Regular cardiac myocyte (primary cell): Measurements from ENCODE around the gene STK11. TPM values are rescaled to one million over a fixed set of nuclear protein-coding genes. Genes with fewer than 3 reads are reported as not detected.

Source experiments
- total RNA-seq: library from RNA; depleted of rRNA; stranded (reverse); fragments of >200 nt; gene quantifications from 2 replicates; pipeline ENCODE4 v1.2.3, GENCODE V29; 2014

STK11 gene, protein sequence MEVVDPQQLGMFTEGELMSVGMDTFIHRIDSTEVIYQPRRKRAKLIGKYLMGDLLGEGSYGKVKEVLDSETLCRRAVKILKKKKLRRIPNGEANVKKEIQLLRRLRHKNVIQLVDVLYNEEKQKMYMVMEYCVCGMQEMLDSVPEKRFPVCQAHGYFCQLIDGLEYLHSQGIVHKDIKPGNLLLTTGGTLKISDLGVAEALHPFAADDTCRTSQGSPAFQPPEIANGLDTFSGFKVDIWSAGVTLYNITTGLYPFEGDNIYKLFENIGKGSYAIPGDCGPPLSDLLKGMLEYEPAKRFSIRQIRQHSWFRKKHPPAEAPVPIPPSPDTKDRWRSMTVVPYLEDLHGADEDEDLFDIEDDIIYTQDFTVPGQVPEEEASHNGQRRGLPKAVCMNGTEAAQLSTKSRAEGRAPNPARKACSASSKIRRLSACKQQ
- 82.9 and 101 TPM in 2 replicates for total RNA-seq

GRCh38 chr19:1205114-1206099 is at the start of gene STK11:
STK11 (plus strand) TSS chr19:1205778; CDS start chr19:1206914, 1,136 bp downstream.

DNA sequence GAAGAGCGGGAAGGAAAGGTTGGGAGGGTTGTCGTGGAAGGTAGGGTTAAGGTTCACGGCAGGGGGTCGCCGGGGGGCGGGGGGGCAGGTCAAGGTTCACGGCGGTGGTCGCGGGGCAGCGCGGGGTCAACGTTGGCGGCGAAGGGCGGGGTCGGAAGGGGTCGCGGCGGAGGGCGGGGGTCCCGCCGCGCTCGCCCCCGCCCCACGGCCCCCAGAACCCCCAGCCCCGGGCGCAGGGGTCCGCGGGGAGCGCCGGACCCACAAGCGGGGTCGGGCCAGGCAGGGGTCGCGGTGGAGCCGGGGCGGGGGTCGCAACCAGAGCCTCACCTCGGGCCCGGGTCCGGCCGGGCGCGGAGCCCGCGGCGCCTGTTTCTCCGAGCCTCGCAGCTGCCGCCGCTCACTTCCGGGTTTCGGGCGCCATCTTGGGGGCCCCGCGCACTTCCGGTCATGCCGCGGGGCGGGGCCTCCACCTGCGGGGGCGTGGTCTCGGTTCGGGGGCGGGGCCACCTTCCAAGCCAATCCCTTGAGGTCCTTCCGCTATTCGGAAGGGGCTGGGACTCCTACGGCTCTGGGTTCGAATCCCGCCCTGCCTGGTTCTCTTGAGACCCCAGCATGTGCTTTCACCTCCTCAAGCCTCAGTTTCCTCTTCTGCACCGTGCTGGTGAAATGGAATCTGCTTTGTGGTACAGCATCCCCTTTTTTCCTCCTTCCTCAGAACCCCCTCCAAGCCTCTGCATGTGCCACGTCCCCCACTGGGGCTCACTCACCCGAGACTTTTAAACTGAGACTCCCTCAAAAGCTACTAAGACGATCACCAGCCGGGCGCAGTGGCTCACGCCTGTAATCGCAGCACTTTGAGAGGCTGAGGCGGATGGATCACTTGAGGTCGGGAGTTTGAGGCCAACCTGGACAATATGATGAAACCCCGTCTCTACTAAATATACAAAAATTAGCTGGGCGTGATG is 31.5 kb upstream of the STK11 start, which contains the start of gene SBNO2:
SBNO2 (minus strand) TSS at position 424 of the 965 bp plus-strand sequence. CDS start 19,992 bp downstream, outside the sequence.

DNA sequence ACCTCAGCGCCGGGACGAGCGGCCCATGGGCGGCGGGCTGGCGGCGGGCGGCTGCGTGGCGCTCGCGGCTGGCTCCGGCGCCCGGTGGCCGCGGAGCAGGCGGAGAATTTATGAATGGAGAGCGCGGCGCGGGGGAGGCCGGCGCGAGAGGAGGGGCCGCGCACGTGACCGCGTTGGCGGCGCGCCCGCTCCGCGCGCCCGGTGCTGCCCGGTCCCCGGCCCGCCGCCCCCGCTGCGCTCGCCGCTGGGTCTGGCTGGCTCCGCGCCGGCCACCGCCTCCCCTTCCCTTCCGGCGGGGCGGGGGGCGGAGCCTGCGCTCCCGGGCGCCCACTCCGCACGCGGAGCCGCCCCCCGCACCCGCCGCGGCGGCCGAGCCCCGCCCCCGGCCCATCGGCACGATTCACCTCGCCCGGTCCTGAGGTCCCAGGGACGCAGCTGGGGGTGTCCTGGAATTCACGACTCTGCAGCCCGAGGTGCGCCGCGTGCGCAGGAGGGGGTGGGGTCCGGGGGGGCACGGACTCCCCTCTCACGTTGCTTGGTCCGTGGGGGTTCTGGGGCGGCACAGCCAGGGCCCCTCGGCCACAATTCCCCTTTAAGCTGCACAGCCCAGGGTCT is 32.3 kb downstream of the STK11 start, which contains the start of gene CBARP:
CBARP (minus strand) TSS at position 252 of the 615 bp plus-strand sequence. CDS start 1,905 bp downstream, outside the sequence.

GRCh38 chr19:1241417-1242095 is 36.0 kb downstream of the STK11 start, which contains the start of gene ATP5F1D:
ATP5F1D (plus strand) TSS chr19:1241751; CDS start chr19:1241851, 100 bp downstream.

GRCh38 chr19:1248139-1248785 is 42.7 kb downstream of the STK11 start, which contains the start of gene MIDN:
MIDN (plus strand) TSS chr19:1248583; CDS start chr19:1250297, 1,714 bp downstream.

GRCh38 chr19:1269065-1269477 is 63.5 kb downstream of the STK11 start, which contains the start of gene CIRBP:
CIRBP (plus strand) TSS chr19:1269332; CDS start chr19:1270934, 1,602 bp downstream.

GRCh38 chr19:1275260-1275975 is 69.8 kb downstream of the STK11 start, which contains the start of gene FAM174C:
FAM174C (plus strand) TSS chr19:1275530; CDS start chr19:1275550, 20 bp downstream.

Other genes with a start within 250 kb of the STK11 start
- gene WDR18, start 221.4 kb upstream of the STK11 start, total RNA-seq, result 36.1 and 64.8 TPM in 2 replicates
- under 0.01 TPM in 2 replicates for gene GRIN3B, start 205.4 kb upstream of the STK11 start, total RNA-seq
- gene TMEM259, start 184.7 kb upstream of the STK11 start, total RNA-seq, result 65.7 and 95.7 TPM in 2 replicates
- not detected in 2 replicates for gene RNU6-2, start 184.3 kb upstream of the STK11 start, total RNA-seq
- gene CNN2, start 179.2 kb upstream of the STK11 start, total RNA-seq, result 141 and 167 TPM in 2 replicates
- gene ABCA7, start 165.7 kb upstream of the STK11 start, total RNA-seq, result 5.0 and 5.9 TPM in 2 replicates
- gene ARHGAP45, start 138.6 kb upstream of the STK11 start, total RNA-seq, result 1.7 and 2.0 TPM in 2 replicates
- 42.8 and 90.5 TPM in 2 replicates for gene POLR2E, start 110.4 kb upstream of the STK11 start, total RNA-seq
- gene GPX4, start 101.8 kb upstream of the STK11 start, total RNA-seq, result 187 and 281 TPM in 2 replicates
- 34.1 and 40.3 TPM in 2 replicates for gene SBNO2, start 31.5 kb upstream of the STK11 start, total RNA-seq
- gene CBARP, start 32.2 kb downstream of the STK11 start, total RNA-seq, result 1.7 TPM in 2 replicates
- gene ATP5F1D, start 36.0 kb downstream of the STK11 start, total RNA-seq, result 11.8 and 29.1 TPM in 2 replicates
- 8.7 and 22.4 TPM in 2 replicates for gene MIDN, start 42.8 kb downstream of the STK11 start, total RNA-seq
- gene CIRBP, start 63.6 kb downstream of the STK11 start, total RNA-seq, result 199 and 207 TPM in 2 replicates
- gene FAM174C, start 69.8 kb downstream of the STK11 start, total RNA-seq, result 22.8 and 24.2 TPM in 2 replicates
- gene EFNA2, start 80.1 kb downstream of the STK11 start, total RNA-seq, result not detected in 2 replicates
- gene NDUFS7, start 178.1 kb downstream of the STK11 start, total RNA-seq, result 47.6 and 53.3 TPM in 2 replicates
- gene GAMT, start 195.8 kb downstream of the STK11 start, total RNA-seq, result 35.2 and 40.1 TPM in 2 replicates
- gene DAZAP1, start 201.8 kb downstream of the STK11 start, total RNA-seq, result 42.3 and 80.3 TPM in 2 replicates
- 300 and 351 TPM in 2 replicates for gene RPS15, start 232.6 kb downstream of the STK11 start, total RNA-seq
- 0.19 and 0.28 TPM in 2 replicates for gene APC2, start 244.3 kb downstream of the STK11 start, total RNA-seq